Measurements from ENCODE around the gene ANAPC1. TPM values are rescaled to one million over a fixed set of nuclear protein-coding genes. Genes with fewer than 3 reads are reported as not detected.
"Not testable (repeated sequence)": the region's sequence is repeated elsewhere in the genome, so short reads cannot be mapped to it uniquely, and the experiment has no call there.

Gene ANAPC1
- total RNA-seq, 2 experiments from 2014 or later, result 71.5 to 97.1 TPM

DNA sequence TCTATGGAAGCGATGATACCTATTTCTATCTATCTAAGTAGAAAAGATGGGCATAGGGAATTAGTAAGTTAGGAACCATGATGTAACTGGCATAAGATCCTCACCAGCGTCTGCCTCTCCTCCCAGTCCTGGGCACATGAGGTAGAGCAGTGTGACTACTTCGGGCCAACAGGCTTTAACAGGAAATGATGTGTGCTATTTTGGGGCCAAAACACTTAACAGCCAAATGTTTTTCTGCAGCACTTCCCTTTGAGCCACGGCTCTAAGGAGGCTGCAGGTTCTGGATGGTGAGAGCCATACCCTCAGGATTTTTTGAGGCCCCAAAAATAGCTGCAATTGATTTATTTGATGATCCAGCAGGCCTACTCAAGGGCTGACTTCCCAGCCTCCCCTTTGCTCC lies 116.9 kb downstream of the ANAPC1 start:
- H3K36me3 Mint-ChIP-seq, result peaks cover 12% of the 10 kb centered on the region
- H3K27me3 Mint-ChIP-seq; CTCF ChIA-PET; H3K4me1 Mint-ChIP-seq; DNase-seq; ATAC-seq; H3K9me3 Mint-ChIP-seq (ENCODE audit: low read depth); H3K4me3 Mint-ChIP-seq; H3K27ac Mint-ChIP-seq: not testable (repeated sequence)

- H3K27ac Mint-ChIP-seq; H3K27me3 Mint-ChIP-seq; H3K4me1 Mint-ChIP-seq; H3K9me3 Mint-ChIP-seq (ENCODE audit: low read depth); CTCF ChIA-PET; DNase-seq; H3K4me3 Mint-ChIP-seq; ATAC-seq: not testable (repeated sequence)
- peaks cover 14% of the 10 kb centered on the region for H3K36me3 Mint-ChIP-seq
These were observed 117.7 kb downstream of the ANAPC1 start for GRCh38 chr2:111766295-111766694.

DNA sequence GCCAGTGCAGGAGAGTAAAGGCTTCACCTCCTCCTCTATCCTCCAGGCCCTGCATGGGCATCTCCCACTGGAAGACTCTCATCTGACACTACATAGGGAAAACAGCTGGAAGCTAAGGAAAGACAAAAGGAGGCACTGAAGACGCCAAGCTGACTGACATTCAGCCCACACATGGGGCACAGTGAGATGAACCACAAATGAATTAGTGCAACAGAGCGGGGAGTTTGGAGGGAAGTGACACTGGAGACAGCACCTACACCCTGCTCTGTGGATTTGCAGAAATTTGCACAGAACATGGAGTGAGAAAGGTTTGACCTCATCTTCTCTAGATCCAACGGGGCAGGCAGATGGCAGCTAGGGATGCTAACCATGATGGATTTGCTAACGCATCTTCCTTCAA lies 119.8 kb downstream of the ANAPC1 start:
- ATAC-seq; H3K27me3 Mint-ChIP-seq; H3K9me3 Mint-ChIP-seq (ENCODE audit: low read depth); H3K4me1 Mint-ChIP-seq; H3K4me3 Mint-ChIP-seq; CTCF ChIA-PET; DNase-seq; H3K27ac Mint-ChIP-seq: not testable (repeated sequence)
- H3K36me3 Mint-ChIP-seq, result peaks cover 13% of the 10 kb centered on the region

DNA sequence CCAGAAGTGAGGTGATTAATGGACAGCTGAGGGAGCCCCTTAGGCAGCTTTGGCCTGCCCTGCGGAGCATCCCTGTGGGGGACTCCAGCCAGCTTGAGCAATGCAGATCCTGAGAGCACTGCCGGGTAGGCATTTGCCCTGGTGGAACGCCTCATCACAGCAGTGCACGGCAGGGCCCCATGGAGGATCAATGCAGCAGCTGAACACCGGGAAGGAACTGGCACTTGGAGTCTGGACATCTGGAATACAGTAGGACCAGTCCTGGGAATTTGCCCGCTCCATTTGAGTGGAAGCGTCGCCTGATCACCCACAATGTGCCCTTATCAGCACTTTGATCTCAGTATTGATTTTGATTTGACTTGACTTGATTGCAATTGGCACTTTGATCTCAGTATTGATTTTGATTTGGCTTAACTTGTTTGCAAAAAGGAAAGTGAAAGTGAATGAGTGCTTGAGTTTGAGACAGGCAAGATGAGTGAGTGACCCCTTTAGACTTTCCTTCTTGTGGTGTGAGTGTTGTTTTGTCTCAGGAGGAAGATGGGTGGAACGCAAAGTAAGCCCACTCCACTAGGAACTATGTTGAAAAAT lies 123.2 kb downstream of the ANAPC1 start:
- H3K27me3 Mint-ChIP-seq; H3K36me3 Mint-ChIP-seq; CTCF ChIA-PET; H3K4me1 Mint-ChIP-seq; ATAC-seq; H3K27ac Mint-ChIP-seq; DNase-seq; H3K9me3 Mint-ChIP-seq (ENCODE audit: low read depth); H3K4me3 Mint-ChIP-seq: not testable (repeated sequence)

GRCh38 chr2:111752533-111752932 lies 131.5 kb downstream of the ANAPC1 start:
- H3K4me3 Mint-ChIP-seq; DNase-seq; ATAC-seq; CTCF ChIA-PET; H3K27me3 Mint-ChIP-seq; H3K36me3 Mint-ChIP-seq; H3K27ac Mint-ChIP-seq; H3K4me1 Mint-ChIP-seq; H3K9me3 Mint-ChIP-seq (ENCODE audit: low read depth): not testable (repeated sequence)

DNA sequence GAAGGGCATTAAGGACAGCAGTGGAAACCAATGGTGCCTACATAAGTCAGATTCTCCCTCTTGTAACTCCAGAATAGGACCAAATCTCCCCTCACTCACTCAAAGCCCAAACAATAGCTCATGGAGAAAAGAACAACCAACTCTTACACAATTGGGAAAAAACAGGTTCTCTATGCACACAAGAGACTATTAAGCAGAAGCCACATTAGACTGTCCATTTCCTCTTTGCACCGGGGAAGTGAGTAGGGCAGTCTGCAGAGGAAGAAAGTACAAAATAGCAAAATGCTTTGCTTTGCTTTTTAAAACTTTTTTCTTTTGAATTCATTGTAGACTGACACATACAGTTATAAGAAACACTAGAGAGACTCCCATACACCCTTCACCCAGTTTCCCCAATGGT lies 133.4 kb downstream of the ANAPC1 start:
- H3K4me3 Mint-ChIP-seq; H3K27me3 Mint-ChIP-seq; H3K9me3 Mint-ChIP-seq (ENCODE audit: low read depth); ATAC-seq; CTCF ChIA-PET; H3K27ac Mint-ChIP-seq; H3K4me1 Mint-ChIP-seq; H3K36me3 Mint-ChIP-seq; DNase-seq: not testable (repeated sequence)

GRCh38 chr2:111748429-111748828 lies 135.6 kb downstream of the ANAPC1 start:
- H3K4me1 Mint-ChIP-seq; H3K9me3 Mint-ChIP-seq (ENCODE audit: low read depth); H3K27ac Mint-ChIP-seq; H3K4me3 Mint-ChIP-seq; DNase-seq; ATAC-seq; H3K27me3 Mint-ChIP-seq; CTCF ChIA-PET; H3K36me3 Mint-ChIP-seq: not testable (repeated sequence)

- H3K9me3 Mint-ChIP-seq (ENCODE audit: low read depth); H3K4me3 Mint-ChIP-seq; H3K27ac Mint-ChIP-seq; H3K36me3 Mint-ChIP-seq; H3K27me3 Mint-ChIP-seq; CTCF ChIA-PET; H3K4me1 Mint-ChIP-seq: not testable (repeated sequence)
- ATAC-seq (peak; percentile 97), DNase-seq (peak; percentile 88)
These were observed 136.4 kb downstream of the ANAPC1 start for GRCh38 chr2:111747410-111748115.

GRCh38 chr2:111744751-111745150 lies 139.2 kb downstream of the ANAPC1 start:
- CTCF ChIA-PET; ATAC-seq; H3K27ac Mint-ChIP-seq; DNase-seq; H3K9me3 Mint-ChIP-seq (ENCODE audit: low read depth); H3K4me1 Mint-ChIP-seq; H3K27me3 Mint-ChIP-seq; H3K36me3 Mint-ChIP-seq; H3K4me3 Mint-ChIP-seq: not testable (repeated sequence)

DNA sequence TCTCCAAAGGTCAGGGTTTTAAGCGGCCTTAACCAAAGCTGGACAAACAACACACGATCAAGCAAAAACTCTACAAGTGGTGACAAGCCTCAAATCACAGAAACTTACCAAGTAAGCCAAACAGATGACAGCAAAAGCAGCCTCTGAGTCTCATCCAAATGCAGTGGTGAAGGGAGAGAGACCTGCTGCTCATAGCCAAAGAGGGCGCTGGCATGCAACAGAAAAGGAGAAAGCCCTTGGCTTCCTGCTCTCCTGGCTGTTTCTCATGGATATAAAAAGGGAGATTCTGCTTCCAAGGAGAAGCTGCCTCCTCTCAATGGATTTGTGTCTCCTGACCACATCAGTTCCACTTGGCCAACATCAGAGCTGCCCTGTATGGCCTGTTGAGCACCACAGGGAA lies 142.5 kb downstream of the ANAPC1 start:
- DNase-seq; H3K9me3 Mint-ChIP-seq (ENCODE audit: low read depth); H3K27me3 Mint-ChIP-seq; H3K4me3 Mint-ChIP-seq; H3K36me3 Mint-ChIP-seq; H3K4me1 Mint-ChIP-seq; ATAC-seq; H3K27ac Mint-ChIP-seq; CTCF ChIA-PET: not testable (repeated sequence)

DNA sequence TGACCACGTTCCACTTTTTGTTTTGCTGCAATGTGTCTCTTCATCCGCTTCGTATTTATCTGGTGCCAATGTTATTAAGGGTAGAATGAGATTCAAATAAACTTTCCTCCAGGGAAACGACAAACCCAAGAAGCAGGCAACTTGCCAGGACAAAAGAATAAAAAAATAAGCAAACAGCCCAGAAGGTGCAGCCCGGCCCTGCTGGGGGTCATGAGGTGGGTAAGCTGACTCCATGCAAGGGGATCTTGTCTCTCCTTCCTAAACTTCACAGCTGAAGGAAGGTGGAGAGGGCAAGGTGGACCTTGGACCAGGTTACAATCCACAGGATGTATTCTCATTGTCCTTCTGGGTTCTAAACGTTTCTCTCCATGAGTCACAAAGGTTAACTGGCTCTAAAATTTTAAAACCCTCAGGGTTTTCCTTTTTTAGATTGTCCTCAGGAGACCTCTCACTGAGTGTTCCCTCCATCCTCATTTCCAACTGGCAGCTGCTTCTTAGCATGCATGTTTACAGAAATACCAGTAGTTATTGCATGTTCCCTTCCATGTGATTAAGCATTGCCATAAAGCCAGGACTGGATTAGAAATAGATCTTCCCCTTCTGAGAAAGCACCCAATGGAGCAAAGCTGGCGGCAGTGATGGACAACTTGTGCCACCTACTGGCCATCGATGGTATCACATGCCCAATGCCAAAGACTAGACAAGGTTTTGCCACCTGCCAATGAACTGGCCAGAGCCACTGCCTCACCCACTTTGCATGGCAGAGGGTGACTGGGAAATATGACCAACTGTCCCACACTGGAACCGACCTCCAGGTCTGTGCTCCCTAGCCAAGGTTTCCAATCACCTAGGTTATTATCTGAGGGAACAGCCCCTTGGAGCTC lies 147.9 kb downstream of the ANAPC1 start:
- H3K36me3 Mint-ChIP-seq; CTCF ChIA-PET; H3K4me1 Mint-ChIP-seq; H3K9me3 Mint-ChIP-seq (ENCODE audit: low read depth); H3K4me3 Mint-ChIP-seq; H3K27me3 Mint-ChIP-seq; DNase-seq; H3K27ac Mint-ChIP-seq: not testable (repeated sequence)
- ATAC-seq, result peak; percentile 81

- H3K9me3 Mint-ChIP-seq (ENCODE audit: low read depth); H3K27ac Mint-ChIP-seq; H3K27me3 Mint-ChIP-seq; H3K36me3 Mint-ChIP-seq; DNase-seq; H3K4me1 Mint-ChIP-seq; H3K4me3 Mint-ChIP-seq; CTCF ChIA-PET; ATAC-seq: not testable (repeated sequence)
These were observed 148.6 kb downstream of the ANAPC1 start for GRCh38 chr2:111735420-111735819.

GRCh38 chr2:111729812-111730458 lies 154.1 kb downstream of the ANAPC1 start:
- H3K4me3 Mint-ChIP-seq; H3K27me3 Mint-ChIP-seq; DNase-seq; H3K36me3 Mint-ChIP-seq; H3K27ac Mint-ChIP-seq; H3K9me3 Mint-ChIP-seq (ENCODE audit: low read depth); ATAC-seq; CTCF ChIA-PET; H3K4me1 Mint-ChIP-seq: not testable (repeated sequence)

All from activated CD8-positive, alpha-beta memory T cell treated with anti-CD3 and anti-CD28 coated beads, Interleukin-2, amount 10 ng/mL, durations not matched to agents 7 days and 5 days (primary cell).